ENCODE data around the gene PIWIL4.

PIWIL4 gene

GRCh38 chr11:94654201-94654600 lies 87.0 kb downstream of the PIWIL4 start:
- H3K27me3 Mint-ChIP-seq: peaks cover 17% of the 10 kb centered on the region
- no peaks in the 10 kb centered on the region for H3K4me1 Mint-ChIP-seq
- no peaks in the 10 kb centered on the region for H3K36me3 Mint-ChIP-seq
- H3K27ac Mint-ChIP-seq: no peak overlapping the region
- H3K9me3 Mint-ChIP-seq: no peaks in the 10 kb centered on the region
- H3K4me3 Mint-ChIP-seq: no peak overlapping the region
- ATAC-seq: no peak

- Mint-ChIP-seq H3K4me3 (no peak overlapping the region), H3K27ac (no peak overlapping the region), H3K27me3 (peaks cover 15% of the 10 kb centered on the region), H3K36me3 (no peaks in the 10 kb centered on the region), H3K4me1 (no peaks in the 10 kb centered on the region), H3K9me3 (no peaks in the 10 kb centered on the region)
- no peak for ATAC-seq
Observed at GRCh38 chr11:94655291-94655690, 88.1 kb downstream of the PIWIL4 start.

DNA sequence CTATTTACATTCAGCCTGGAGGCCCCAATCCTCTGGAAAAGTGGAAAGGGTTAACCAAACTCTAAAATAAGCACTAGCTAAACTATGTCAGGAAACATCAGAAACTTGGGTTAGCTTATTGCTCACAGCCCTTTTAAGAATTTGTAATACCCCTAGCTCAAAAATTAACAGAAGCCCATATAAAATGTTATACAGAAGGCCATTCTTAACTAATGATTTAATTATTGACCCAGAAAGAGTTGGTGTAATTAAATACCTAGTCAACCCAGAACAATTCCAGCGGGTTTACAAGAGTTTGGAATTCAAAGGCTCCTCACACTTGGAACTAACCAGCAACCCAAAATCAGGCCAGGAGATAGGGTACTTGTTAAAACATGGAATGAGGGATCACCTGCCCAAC lies 88.8 kb downstream of the PIWIL4 start:
- H3K27ac Mint-ChIP-seq: no peak overlapping the region

DNA sequence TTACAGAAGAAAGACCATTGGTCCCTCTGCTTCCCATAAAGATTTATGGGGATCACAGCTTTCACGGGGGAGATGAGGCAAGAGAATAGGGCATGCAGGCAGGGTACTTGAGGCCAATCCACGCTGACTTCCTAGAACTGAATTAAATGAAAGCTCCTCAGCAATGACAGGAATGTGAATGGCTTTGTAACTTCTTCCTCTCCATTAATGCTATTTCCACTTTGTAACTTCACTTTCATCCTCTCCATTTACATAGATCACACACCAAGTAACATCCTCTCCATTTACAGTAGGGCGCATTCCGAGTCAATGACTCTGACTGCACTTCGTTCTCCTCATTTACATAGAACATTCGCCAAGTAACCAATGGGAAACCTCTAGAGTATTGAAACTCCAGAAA lies 89.8 kb downstream of the PIWIL4 start:
- no peaks in the 10 kb centered on the region for H3K36me3 Mint-ChIP-seq
- no peak overlapping the region for H3K4me3 Mint-ChIP-seq
- H3K4me1 Mint-ChIP-seq: no peaks in the 10 kb centered on the region
- peaks cover 17% of the 10 kb centered on the region for H3K27me3 Mint-ChIP-seq
- no peaks in the 10 kb centered on the region for H3K9me3 Mint-ChIP-seq
- H3K27ac Mint-ChIP-seq: no peak overlapping the region
- no peak for ATAC-seq

More for the DNA sequence above, 88.8 kb downstream of the PIWIL4 start:
- Mint-ChIP-seq H3K27me3 (peaks cover 12% of the 10 kb centered on the region), H3K36me3 (no peaks in the 10 kb centered on the region), H3K9me3 (no peaks in the 10 kb centered on the region), H3K4me3 (no peak overlapping the region), H3K4me1 (no peaks in the 10 kb centered on the region)
- no peak for ATAC-seq

- H3K9me3 Mint-ChIP-seq: no peaks in the 10 kb centered on the region
- H3K36me3 Mint-ChIP-seq: no peaks in the 10 kb centered on the region
Observed at GRCh38 chr11:94657629-94658028, 90.5 kb downstream of the PIWIL4 start.

GRCh38 chr11:94658386-94658785 lies 91.2 kb downstream of the PIWIL4 start:
- no peak overlapping the region for H3K27ac Mint-ChIP-seq
- H3K9me3 Mint-ChIP-seq: peaks cover 3% of the 10 kb centered on the region
- no peak overlapping the region for H3K4me3 Mint-ChIP-seq
- H3K36me3 Mint-ChIP-seq: no peaks in the 10 kb centered on the region
- ATAC-seq: no peak
- peaks cover 11% of the 10 kb centered on the region for H3K27me3 Mint-ChIP-seq
- no peaks in the 10 kb centered on the region for H3K4me1 Mint-ChIP-seq

More at GRCh38 chr11:94657629-94658028, 90.5 kb downstream of the PIWIL4 start:
- H3K27me3 Mint-ChIP-seq: peaks cover 11% of the 10 kb centered on the region
- no peak overlapping the region for H3K27ac Mint-ChIP-seq
- ATAC-seq: no peak
- no peaks in the 10 kb centered on the region for H3K4me1 Mint-ChIP-seq
- no peak overlapping the region for H3K4me3 Mint-ChIP-seq

GRCh38 chr11:94658888-94659287 lies 91.7 kb downstream of the PIWIL4 start:
- H3K4me3 Mint-ChIP-seq: no peak overlapping the region
- no peak for ATAC-seq
- H3K36me3 Mint-ChIP-seq: no peaks in the 10 kb centered on the region
- H3K27me3 Mint-ChIP-seq: peaks cover 11% of the 10 kb centered on the region
- H3K9me3 Mint-ChIP-seq: peaks cover 3% of the 10 kb centered on the region
- H3K27ac Mint-ChIP-seq: no peak overlapping the region
- H3K4me1 Mint-ChIP-seq: no peaks in the 10 kb centered on the region

DNA sequence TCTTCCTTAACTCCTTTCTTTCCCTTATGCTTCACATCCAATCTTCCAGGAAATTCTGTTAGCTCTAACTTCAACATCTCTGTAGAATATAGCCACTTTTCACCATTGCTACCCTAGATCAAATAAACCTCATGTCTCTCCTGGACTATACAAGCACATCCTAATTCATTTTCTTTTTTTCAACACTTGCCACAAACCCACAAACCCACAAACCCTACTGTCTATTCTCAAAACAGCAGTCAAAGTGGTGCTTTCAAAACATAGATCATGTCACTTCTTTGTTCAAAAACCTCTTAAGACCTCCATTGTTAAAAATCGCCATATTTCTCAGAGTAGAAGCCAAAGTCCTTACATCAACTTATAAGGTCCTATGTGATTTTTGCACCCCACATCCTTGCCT lies 94.3 kb downstream of the PIWIL4 start:
- Mint-ChIP-seq H3K4me3 (no peak overlapping the region), H3K27ac (no peak overlapping the region), H3K27me3 (peaks cover 11% of the 10 kb centered on the region), H3K9me3 (peaks cover 3% of the 10 kb centered on the region), H3K4me1 (no peaks in the 10 kb centered on the region), H3K36me3 (no peaks in the 10 kb centered on the region)
- ATAC-seq: no peak

DNA sequence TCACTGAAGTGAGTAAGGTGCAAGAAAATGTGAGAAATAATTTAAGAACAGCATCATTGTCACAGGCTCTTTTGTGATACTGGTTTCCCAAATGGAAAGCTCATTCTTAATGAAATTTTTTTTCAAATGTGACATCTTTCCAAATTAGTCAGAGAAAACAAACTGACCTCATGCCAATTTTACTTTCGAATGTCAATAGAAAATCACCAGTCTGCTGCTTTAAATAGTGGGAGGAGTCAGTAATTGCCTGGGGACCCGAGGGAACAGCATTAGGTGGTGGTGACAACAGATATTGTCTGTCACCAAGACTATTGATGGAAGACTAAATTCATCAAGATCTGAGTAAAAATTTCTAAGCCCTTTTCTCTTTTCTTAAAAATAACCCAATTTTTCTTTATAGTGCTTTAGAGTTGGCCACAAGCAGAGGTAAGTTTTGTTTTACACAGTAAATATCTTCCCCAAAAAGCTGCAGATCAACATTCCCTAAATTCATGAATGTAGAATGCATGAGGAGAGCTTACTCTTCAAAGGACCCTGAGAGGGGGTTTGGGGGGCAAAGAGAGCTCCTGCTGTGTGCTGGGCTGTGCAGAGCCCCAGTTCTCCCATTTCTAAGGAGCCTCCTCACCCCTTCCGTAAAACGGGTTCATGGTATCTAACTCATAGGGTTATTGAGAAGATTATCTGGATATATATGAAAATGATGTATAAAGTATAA lies 95.1 kb downstream of the PIWIL4 start:
- no peaks in the 10 kb centered on the region for H3K36me3 Mint-ChIP-seq
- H3K9me3 Mint-ChIP-seq: peaks cover 3% of the 10 kb centered on the region
- peaks cover 11% of the 10 kb centered on the region for H3K27me3 Mint-ChIP-seq
- H3K27ac Mint-ChIP-seq: no peak overlapping the region
- ATAC-seq: no peak
- H3K4me3 Mint-ChIP-seq: no peak overlapping the region
- no peaks in the 10 kb centered on the region for H3K4me1 Mint-ChIP-seq

DNA sequence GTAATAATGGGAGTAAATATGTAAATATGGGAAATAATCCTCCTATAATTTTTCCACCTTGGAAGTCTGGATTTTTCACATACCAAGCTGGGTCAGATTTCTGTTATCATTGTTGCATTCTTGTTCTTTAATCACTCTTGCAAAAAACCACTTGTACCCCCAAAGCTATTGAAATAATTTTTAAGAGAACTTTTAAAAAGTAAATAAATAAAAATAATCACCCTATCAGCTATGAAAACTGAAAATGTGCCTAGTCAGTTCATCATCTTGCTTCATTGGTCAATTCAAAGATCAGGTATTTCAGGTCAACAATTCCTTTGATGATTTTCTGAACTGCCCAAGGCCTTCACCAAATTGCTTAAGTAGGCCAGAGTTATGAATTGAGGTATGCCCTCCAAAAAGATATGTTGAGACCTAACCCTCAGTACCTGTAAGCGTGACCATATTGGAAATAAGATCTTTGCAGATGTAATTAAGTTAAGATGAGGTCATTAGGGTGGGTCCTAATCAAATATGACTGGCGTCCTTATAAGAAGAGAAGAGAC lies 95.8 kb downstream of the PIWIL4 start:
- no peaks in the 10 kb centered on the region for H3K4me1 Mint-ChIP-seq
- no peak overlapping the region for H3K27ac Mint-ChIP-seq
- peaks cover 11% of the 10 kb centered on the region for H3K27me3 Mint-ChIP-seq
- ATAC-seq: no peak
- no peak overlapping the region for H3K4me3 Mint-ChIP-seq
- no peaks in the 10 kb centered on the region for H3K36me3 Mint-ChIP-seq
- peaks cover 3% of the 10 kb centered on the region for H3K9me3 Mint-ChIP-seq

- H3K4me3 Mint-ChIP-seq: no peak overlapping the region
- no peak overlapping the region for H3K27ac Mint-ChIP-seq
- no peaks in the 10 kb centered on the region for H3K36me3 Mint-ChIP-seq
- no peaks in the 10 kb centered on the region for H3K4me1 Mint-ChIP-seq
- no peak for ATAC-seq
- peaks cover 3% of the 10 kb centered on the region for H3K9me3 Mint-ChIP-seq
- H3K27me3 Mint-ChIP-seq: peaks cover 19% of the 10 kb centered on the region
Observed at GRCh38 chr11:94664346-94664745, 97.2 kb downstream of the PIWIL4 start.

DNA sequence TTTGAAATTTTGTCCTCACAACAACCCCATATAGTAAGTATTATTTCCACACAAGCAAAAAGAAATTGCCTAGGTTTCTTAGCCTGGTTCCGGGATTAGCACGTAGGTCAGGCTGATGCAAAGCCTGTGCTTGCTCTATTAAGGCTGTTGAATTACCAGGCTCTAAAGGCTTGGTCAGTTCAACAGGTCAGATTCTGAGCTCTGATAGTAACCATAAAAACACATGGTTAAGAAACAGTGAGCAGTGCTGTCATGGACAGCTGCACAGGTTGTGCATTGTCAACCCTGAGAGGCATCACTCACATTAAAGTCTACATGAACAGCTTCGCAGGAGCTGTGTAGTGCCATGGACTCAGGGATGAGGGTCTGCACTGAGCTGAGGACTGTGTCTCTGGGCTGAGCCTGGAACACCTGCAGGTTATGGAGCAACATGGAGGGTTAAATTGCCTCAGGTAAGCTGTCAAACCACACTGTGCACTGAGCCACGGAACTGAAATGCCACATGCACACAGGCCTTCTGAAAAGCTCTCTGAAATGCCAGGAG lies 98.0 kb downstream of the PIWIL4 start:
- no peak for ATAC-seq
- no peak overlapping the region for H3K27ac Mint-ChIP-seq

GRCh38 chr11:94666792-94667721 lies 99.9 kb downstream of the PIWIL4 start:
- Mint-ChIP-seq H3K27ac (no peak overlapping the region), H3K4me1 (no peaks in the 10 kb centered on the region), H3K27me3 (peaks cover 8% of the 10 kb centered on the region), H3K9me3 (peaks cover 3% of the 10 kb centered on the region), H3K4me3 (no peak overlapping the region), H3K36me3 (no peaks in the 10 kb centered on the region)
- no peak for ATAC-seq

More for the DNA sequence above, 98.0 kb downstream of the PIWIL4 start:
- no peaks in the 10 kb centered on the region for H3K36me3 Mint-ChIP-seq
- peaks cover 19% of the 10 kb centered on the region for H3K27me3 Mint-ChIP-seq
- peaks cover 3% of the 10 kb centered on the region for H3K9me3 Mint-ChIP-seq
- no peak overlapping the region for H3K4me3 Mint-ChIP-seq
- no peaks in the 10 kb centered on the region for H3K4me1 Mint-ChIP-seq

- no peak overlapping the region for H3K4me3 Mint-ChIP-seq
- H3K27me3 Mint-ChIP-seq: peaks cover 8% of the 10 kb centered on the region
- H3K36me3 Mint-ChIP-seq: no peaks in the 10 kb centered on the region
- no peaks in the 10 kb centered on the region for H3K4me1 Mint-ChIP-seq
- peaks cover under 1% of the 10 kb centered on the region for H3K9me3 Mint-ChIP-seq
- no peak overlapping the region for H3K27ac Mint-ChIP-seq
- no peak for ATAC-seq
Observed at GRCh38 chr11:94668212-94668793, 101.1 kb downstream of the PIWIL4 start.

GRCh38 chr11:94669023-94669422 lies 101.9 kb downstream of the PIWIL4 start:
- Mint-ChIP-seq H3K9me3 (no peaks in the 10 kb centered on the region), H3K27ac (no peak overlapping the region), H3K27me3 (peaks cover 8% of the 10 kb centered on the region), H3K4me1 (no peaks in the 10 kb centered on the region), H3K36me3 (no peaks in the 10 kb centered on the region), H3K4me3 (no peak overlapping the region)
- ATAC-seq: no peak

Measured in stimulated activated memory B cell treated with anti-CD40 and anti-IgM and Interleukin-4, amounts not matched to agents 10 μg/mL and 1 μg/mL and 100 μg/mL, for 72 hours (primary cell).